Central memory CD4-positive, alpha-beta T cell (primary cell): ENCODE measurements around the gene EZH2.

Experiments used
- DNase-seq: peaks from one replicate; pipeline ENCODE4 v3.0.0; 2022

The EZH2 gene

GRCh38 chr7:148898845-148899484, 14.9 kb upstream of the EZH2 start:
- DNase-seq, result no peak

GRCh38 chr7:148894591-148894990, 10.5 kb upstream of the EZH2 start:
- DNase-seq, result no peak

- no peak for DNase-seq
Observed at GRCh38 chr7:148893071-148893470, 9.0 kb upstream of the EZH2 start.

GRCh38 chr7:148888300-148888699, 4.2 kb upstream of the EZH2 start:
- DNase-seq, result no peak

GRCh38 chr7:148886844-148887243, 2.8 kb upstream of the EZH2 start:
- DNase-seq, result no peak

- peak; percentile 94 for DNase-seq
Observed at GRCh38 chr7:148884299-148885022, 370 bp upstream of the EZH2 start.

GRCh38 chr7:148883266-148884048, 634 bp downstream of the EZH2 start:
- DNase-seq, result peak; percentile 66

GRCh38 chr7:148882841-148883265, 1.2 kb downstream of the EZH2 start:
- no peak for DNase-seq

- DNase-seq, result no peak
Observed at GRCh38 chr7:148882192-148882591, 1.9 kb downstream of the EZH2 start.

- no peak for DNase-seq
Observed at GRCh38 chr7:148878317-148878716, 5.8 kb downstream of the EZH2 start.

GRCh38 chr7:148877517-148877916, 6.6 kb downstream of the EZH2 start:
- DNase-seq, result no peak

GRCh38 chr7:148872188-148872587, 11.9 kb downstream of the EZH2 start:
- no peak for DNase-seq

GRCh38 chr7:148871551-148871950, 12.5 kb downstream of the EZH2 start:
- DNase-seq, result no peak

GRCh38 chr7:148871030-148871429, 13.1 kb downstream of the EZH2 start:
- DNase-seq, result no peak

- DNase-seq, result no peak
Observed at GRCh38 chr7:148868378-148868674, 15.8 kb downstream of the EZH2 start.

- DNase-seq, result no peak
Observed at GRCh38 chr7:148867596-148868377, 16.3 kb downstream of the EZH2 start.

GRCh38 chr7:148866362-148866761, 17.7 kb downstream of the EZH2 start:
- no peak for DNase-seq

GRCh38 chr7:148865283-148865682, 18.8 kb downstream of the EZH2 start:
- DNase-seq, result no peak

- no peak for DNase-seq
Observed at GRCh38 chr7:148863324-148863723, 20.8 kb downstream of the EZH2 start.

- no peak for DNase-seq
Observed at GRCh38 chr7:148862481-148862880, 21.6 kb downstream of the EZH2 start.

GRCh38 chr7:148858489-148858888, 25.6 kb downstream of the EZH2 start:
- DNase-seq, result no peak

- DNase-seq, result no peak
Observed at GRCh38 chr7:148856891-148857290, 27.2 kb downstream of the EZH2 start.

GRCh38 chr7:148856578-148856881, 27.6 kb downstream of the EZH2 start:
- DNase-seq, result no peak
